ENCODE measurements around the gene WWOX. TPM values are rescaled to one million over a fixed set of nuclear protein-coding genes. Genes with fewer than 3 reads are reported as not detected.

WWOX gene
- total RNA-seq, 1 donor from 2014 or later: 28.2 TPM

DNA sequence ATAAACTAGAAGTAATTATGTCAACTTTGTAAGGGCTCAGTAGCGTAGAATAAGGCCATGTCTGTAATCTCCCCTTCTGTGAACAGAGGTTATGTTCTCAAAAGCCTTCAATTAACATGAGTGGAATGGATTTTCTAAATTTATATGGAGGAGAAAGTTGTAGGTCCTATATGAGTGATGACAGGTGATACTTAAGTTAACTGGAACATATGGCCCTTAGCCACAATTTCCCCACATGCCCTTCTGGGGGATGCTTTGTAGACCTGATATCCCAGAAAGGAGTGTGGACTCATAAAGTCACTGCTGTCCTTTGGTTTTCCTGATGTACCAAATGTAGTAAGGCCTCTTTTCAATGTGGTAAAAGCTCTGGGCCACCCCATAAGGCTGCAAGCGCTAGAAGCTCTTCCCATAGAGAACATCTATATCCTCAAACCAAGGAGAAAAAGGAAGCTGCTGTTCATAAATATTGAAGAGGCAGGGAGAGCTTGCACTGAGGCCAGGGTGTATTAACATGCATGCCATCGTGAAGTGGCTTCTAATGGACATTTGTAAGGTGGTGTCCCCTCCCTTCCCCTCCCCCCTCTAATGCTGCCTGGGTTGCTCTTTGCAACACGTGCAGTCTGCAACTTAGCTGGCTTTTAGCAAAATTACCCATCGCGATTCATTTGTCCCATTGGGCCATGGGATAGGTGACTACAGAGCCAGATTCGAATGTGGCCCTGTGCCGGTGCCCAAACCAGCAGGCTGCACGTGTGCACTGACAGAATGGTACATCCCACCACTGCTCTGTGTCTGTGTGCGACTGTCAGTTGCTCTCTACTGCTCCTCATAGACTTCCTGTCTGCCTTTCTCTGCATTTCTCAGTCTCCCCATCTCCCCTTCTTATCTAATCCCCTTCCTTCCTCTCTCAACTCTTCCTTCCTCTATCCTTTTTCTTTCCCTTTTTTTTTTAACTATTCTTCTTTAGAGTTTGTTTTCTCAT is 269.0 kb downstream of the WWOX start:
- no peak for DNase-seq (ENCODE audit: extremely low spot score, unreplicated experiment)
- no peak overlapping the region for H3K4me3 Mint-ChIP-seq (ENCODE audit: unreplicated experiment)
- peaks cover 16% of the 10 kb centered on the region for H3K4me1 Mint-ChIP-seq (ENCODE audit: unreplicated experiment)
- H3K27me3 Mint-ChIP-seq (ENCODE audit: unreplicated experiment): peaks cover 2% of the 10 kb centered on the region
- no peaks in the 10 kb centered on the region for H3K36me3 Mint-ChIP-seq (ENCODE audit: unreplicated experiment)
- H3K27ac Mint-ChIP-seq (ENCODE audit: unreplicated experiment): no peak overlapping the region
- peaks cover 4% of the 10 kb centered on the region for H3K9me3 Mint-ChIP-seq (ENCODE audit: unreplicated experiment)
- TF ChIP-seq, protein P1, sequence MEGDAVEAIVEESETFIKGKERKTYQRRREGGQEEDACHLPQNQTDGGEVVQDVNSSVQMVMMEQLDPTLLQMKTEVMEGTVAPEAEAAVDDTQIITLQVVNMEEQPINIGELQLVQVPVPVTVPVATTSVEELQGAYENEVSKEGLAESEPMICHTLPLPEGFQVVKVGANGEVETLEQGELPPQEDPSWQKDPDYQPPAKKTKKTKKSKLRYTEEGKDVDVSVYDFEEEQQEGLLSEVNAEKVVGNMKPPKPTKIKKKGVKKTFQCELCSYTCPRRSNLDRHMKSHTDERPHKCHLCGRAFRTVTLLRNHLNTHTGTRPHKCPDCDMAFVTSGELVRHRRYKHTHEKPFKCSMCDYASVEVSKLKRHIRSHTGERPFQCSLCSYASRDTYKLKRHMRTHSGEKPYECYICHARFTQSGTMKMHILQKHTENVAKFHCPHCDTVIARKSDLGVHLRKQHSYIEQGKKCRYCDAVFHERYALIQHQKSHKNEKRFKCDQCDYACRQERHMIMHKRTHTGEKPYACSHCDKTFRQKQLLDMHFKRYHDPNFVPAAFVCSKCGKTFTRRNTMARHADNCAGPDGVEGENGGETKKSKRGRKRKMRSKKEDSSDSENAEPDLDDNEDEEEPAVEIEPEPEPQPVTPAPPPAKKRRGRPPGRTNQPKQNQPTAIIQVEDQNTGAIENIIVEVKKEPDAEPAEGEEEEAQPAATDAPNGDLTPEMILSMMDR (IDR thresholded peaks at IDR 0.05): no peak

DNA sequence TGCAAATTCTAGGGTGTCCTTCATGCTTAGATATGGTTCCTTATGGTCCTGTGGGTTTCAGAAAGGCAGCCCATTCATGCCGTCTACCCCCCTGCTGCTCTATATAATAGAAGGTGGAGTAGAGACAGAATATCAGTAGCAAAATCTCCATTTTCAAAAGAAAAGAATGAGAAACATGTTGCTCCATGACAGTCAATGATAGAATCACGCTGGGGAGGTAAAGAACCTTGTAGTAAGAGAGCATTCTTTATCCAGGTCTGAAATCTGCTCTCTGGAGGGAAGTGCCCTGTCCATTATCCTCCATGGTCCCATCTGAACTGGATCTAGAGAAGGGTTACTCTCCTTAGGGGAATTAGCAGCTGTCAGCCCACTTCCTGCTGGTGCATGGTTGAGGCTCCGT is 272.8 kb downstream of the WWOX start:
- TF ChIP-seq, protein P1 (IDR thresholded peaks at IDR 0.05): no peak
- no peak overlapping the region for H3K4me3 Mint-ChIP-seq (ENCODE audit: unreplicated experiment)
- H3K27me3 Mint-ChIP-seq (ENCODE audit: unreplicated experiment): no peaks in the 10 kb centered on the region
- no peaks in the 10 kb centered on the region for H3K4me1 Mint-ChIP-seq (ENCODE audit: unreplicated experiment)
- no peak overlapping the region for H3K27ac Mint-ChIP-seq (ENCODE audit: unreplicated experiment)
- peaks cover 3% of the 10 kb centered on the region for H3K36me3 Mint-ChIP-seq (ENCODE audit: unreplicated experiment)
- no peak for DNase-seq (ENCODE audit: extremely low spot score, unreplicated experiment)
- no peaks in the 10 kb centered on the region for H3K9me3 Mint-ChIP-seq (ENCODE audit: unreplicated experiment)

DNA sequence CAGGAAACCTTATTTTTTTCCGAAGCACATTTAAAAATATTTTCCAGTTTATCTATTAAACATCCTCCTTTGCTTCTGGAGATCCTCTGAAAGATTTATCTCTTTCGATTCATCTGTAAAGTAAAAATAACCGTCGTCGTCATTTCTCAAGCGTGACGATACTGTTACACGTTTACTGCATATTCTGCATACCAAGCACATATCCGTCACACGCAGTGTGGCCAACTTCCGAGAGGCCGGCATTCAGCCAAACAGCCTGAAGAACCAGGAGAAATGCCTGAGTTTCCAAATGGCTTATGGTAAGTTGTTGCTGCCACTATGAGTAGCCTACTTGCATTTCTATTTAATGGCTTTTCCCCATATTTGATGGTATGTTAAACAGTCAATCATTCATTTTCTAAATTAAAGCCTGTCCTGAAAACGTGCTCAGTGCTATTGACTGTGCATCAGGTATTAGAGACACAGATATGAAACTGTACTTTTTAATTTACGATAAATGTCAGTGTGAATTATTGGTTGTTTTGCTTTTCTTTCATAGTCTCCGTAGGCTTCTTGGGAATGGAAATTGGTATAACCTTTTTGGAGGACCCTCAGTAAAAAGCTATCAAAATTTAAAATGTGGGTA is 275.7 kb downstream of the WWOX start:
- H3K27ac Mint-ChIP-seq (ENCODE audit: unreplicated experiment): no peak overlapping the region
- no peaks in the 10 kb centered on the region for H3K4me1 Mint-ChIP-seq (ENCODE audit: unreplicated experiment)
- H3K36me3 Mint-ChIP-seq (ENCODE audit: unreplicated experiment): peaks cover 3% of the 10 kb centered on the region
- no peak for DNase-seq (ENCODE audit: extremely low spot score, unreplicated experiment)
- H3K9me3 Mint-ChIP-seq (ENCODE audit: unreplicated experiment): no peaks in the 10 kb centered on the region
- TF ChIP-seq, protein P1 (IDR thresholded peaks at IDR 0.05): no peak
- H3K4me3 Mint-ChIP-seq (ENCODE audit: unreplicated experiment): no peak overlapping the region
- H3K27me3 Mint-ChIP-seq (ENCODE audit: unreplicated experiment): no peaks in the 10 kb centered on the region

DNA sequence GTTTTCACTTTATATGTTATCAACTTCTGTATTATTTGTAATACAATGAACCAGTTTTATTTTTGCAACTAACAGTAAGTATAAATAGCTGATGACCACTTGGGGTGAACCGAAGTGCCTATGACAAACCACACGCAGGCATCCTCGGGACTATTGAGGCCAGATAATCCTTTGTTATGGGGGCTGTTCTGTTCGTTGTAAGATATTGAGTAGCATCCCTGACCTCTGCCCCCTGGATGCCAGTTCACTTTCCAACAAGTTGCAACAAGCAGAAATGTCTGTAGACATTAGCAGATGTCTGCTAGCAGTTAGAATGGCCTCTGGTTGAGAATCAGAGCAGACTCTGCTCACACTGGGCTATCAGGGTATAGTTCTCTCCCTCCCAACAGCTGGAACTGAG is 277.0 kb downstream of the WWOX start:
- no peaks in the 10 kb centered on the region for H3K9me3 Mint-ChIP-seq (ENCODE audit: unreplicated experiment)
- TF ChIP-seq, protein P1 (IDR thresholded peaks at IDR 0.05): no peak
- H3K36me3 Mint-ChIP-seq (ENCODE audit: unreplicated experiment): peaks cover 3% of the 10 kb centered on the region
- H3K27ac Mint-ChIP-seq (ENCODE audit: unreplicated experiment): no peak overlapping the region
- DNase-seq (ENCODE audit: extremely low spot score, unreplicated experiment): no peak
- H3K4me1 Mint-ChIP-seq (ENCODE audit: unreplicated experiment): no peaks in the 10 kb centered on the region
- H3K4me3 Mint-ChIP-seq (ENCODE audit: unreplicated experiment): no peak overlapping the region
- no peaks in the 10 kb centered on the region for H3K27me3 Mint-ChIP-seq (ENCODE audit: unreplicated experiment)

DNA sequence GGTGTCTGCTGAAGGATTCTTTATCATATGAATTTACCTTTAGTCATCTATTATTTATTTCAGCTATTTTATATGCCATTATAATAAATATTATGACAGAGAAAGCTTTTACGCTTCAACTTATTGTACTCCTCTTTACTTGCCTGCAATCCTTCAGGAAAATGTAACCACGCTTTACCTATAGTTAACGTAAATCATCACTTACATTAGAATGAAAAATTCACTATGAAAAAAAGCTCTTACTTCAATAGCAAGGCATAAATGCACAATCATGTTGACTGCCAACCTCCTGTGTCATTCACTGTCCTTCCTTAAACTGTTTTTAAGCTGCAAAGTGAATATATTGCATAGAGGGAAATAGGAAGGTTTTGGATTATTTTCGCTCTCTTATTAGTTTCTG is 277.9 kb downstream of the WWOX start:
- TF ChIP-seq, protein P1 (IDR thresholded peaks at IDR 0.05): no peak
- Mint-ChIP-seq H3K4me1 (ENCODE audit: unreplicated experiment) (no peaks in the 10 kb centered on the region), H3K9me3 (ENCODE audit: unreplicated experiment) (no peaks in the 10 kb centered on the region), H3K4me3 (ENCODE audit: unreplicated experiment) (no peak overlapping the region), H3K36me3 (ENCODE audit: unreplicated experiment) (peaks cover 3% of the 10 kb centered on the region), H3K27me3 (ENCODE audit: unreplicated experiment) (no peaks in the 10 kb centered on the region), H3K27ac (ENCODE audit: unreplicated experiment) (no peak overlapping the region)
- no peak for DNase-seq (ENCODE audit: extremely low spot score, unreplicated experiment)
